ENCODE results near the gene FRMD4B.

Gene FRMD4B

DNA sequence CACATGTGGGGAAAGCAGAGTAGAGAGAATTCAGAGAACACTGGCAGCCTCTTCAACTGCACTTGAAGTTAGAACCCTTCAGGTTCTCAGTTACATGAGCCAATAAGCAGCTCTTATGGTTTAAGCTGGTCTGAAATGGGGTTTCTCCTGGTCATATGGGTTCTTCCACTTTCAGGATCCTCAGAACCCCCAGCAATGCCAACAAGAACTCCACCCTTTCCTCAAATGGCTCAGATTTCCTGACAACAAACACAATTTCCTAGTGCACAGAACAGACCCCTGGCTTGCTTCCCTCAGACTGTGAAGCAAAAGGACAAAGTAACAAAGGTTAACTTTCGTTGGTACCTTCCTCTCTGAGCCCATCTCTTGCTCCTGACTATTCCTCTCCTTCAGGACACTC, 23.9 kb upstream of the FRMD4B start:
- Histone ChIP-seq H3K9me3 (no peaks in the 10 kb centered on the region), H3K4me1 (ENCODE audit: control insufficient read depth in 1 of 2, insufficient read depth in 1 of 2, low read depth in 1 of 2, low read length in 1 of 2) (peaks cover 0 to 4% of the 10 kb centered on the region in 2 experiments), H3K27ac (no peak overlapping the region), H3K4me3 (ENCODE audit: low read depth in 1 of 2, low read length in 1 of 2) (no peak overlapping the region), H3K27me3 (no peaks in the 10 kb centered on the region), H3K36me3 (no peaks in the 10 kb centered on the region)
- TF ChIP-seq, protein P1, sequence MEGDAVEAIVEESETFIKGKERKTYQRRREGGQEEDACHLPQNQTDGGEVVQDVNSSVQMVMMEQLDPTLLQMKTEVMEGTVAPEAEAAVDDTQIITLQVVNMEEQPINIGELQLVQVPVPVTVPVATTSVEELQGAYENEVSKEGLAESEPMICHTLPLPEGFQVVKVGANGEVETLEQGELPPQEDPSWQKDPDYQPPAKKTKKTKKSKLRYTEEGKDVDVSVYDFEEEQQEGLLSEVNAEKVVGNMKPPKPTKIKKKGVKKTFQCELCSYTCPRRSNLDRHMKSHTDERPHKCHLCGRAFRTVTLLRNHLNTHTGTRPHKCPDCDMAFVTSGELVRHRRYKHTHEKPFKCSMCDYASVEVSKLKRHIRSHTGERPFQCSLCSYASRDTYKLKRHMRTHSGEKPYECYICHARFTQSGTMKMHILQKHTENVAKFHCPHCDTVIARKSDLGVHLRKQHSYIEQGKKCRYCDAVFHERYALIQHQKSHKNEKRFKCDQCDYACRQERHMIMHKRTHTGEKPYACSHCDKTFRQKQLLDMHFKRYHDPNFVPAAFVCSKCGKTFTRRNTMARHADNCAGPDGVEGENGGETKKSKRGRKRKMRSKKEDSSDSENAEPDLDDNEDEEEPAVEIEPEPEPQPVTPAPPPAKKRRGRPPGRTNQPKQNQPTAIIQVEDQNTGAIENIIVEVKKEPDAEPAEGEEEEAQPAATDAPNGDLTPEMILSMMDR (IDR thresholded peaks at IDR 0.05) = no peak

DNA sequence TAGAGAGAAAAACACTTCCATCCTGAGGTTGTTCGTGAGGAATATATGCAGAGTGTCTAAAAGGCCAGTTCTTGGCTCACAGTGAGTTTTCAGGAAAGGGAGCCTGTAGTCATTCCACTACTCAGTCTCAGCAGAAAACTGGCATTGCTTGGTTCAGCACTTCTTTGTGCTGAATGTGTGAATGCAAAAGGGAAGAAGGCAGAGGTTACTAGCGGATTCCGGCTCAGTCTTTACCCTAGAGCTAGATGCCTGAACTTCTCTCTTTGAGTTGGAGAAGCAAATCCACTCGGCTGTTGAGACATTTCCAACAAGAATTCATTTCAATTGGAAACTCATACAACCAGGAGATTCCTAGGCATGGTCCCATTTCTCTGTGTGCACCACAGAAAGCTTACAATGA, 23.1 kb upstream of the FRMD4B start:
- Histone ChIP-seq H3K36me3 (no peaks in the 10 kb centered on the region), H3K27ac (no peak overlapping the region)
- TF ChIP-seq, protein P1 (IDR thresholded peaks at IDR 0.05) = no peak

DNA sequence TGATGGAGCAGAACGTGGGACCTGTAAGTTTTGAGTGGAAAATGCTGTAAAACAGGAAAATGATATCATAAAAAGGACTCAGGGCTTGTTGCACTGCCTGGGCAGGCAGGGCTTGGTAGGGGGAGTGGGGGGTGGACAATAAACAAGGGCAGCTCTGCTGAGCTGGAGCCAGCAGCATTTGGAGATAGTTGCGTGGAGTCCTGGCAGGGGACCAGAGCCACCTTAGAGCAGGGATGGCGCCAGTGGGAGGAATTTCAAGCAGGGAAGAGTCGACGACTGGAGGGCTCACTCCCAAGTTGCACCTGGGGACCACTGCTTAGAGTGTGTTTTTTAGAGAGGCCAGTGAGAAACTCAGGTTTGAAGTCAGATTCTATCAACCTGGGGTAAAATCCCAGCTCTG, 22.7 kb upstream of the FRMD4B start:
- H3K4me3 ChIP-seq (ENCODE audit: low read depth in 1 of 2, low read length in 1 of 2) = no peak overlapping the region
- no peaks in the 10 kb centered on the region for H3K9me3 ChIP-seq
- TF ChIP-seq, protein P1 (IDR thresholded peaks at IDR 0.05) = no peak
- no peaks in the 10 kb centered on the region for H3K27me3 ChIP-seq
- no peak overlapping the region for H3K27ac ChIP-seq
- H3K4me1 ChIP-seq (ENCODE audit: control insufficient read depth in 1 of 2, insufficient read depth in 1 of 2, low read depth in 1 of 2, low read length in 1 of 2) = peaks cover 0 to 4% of the 10 kb centered on the region in 2 experiments
- no peaks in the 10 kb centered on the region for H3K36me3 ChIP-seq

More for the DNA sequence above, 23.1 kb upstream of the FRMD4B start:
- Histone ChIP-seq H3K27me3 (no peaks in the 10 kb centered on the region), H3K9me3 (no peaks in the 10 kb centered on the region), H3K4me1 (ENCODE audit: control insufficient read depth in 1 of 2, insufficient read depth in 1 of 2, low read depth in 1 of 2, low read length in 1 of 2) (peaks cover 0 to 4% of the 10 kb centered on the region in 2 experiments), H3K4me3 (ENCODE audit: low read depth in 1 of 2, low read length in 1 of 2) (no peak overlapping the region)

DNA sequence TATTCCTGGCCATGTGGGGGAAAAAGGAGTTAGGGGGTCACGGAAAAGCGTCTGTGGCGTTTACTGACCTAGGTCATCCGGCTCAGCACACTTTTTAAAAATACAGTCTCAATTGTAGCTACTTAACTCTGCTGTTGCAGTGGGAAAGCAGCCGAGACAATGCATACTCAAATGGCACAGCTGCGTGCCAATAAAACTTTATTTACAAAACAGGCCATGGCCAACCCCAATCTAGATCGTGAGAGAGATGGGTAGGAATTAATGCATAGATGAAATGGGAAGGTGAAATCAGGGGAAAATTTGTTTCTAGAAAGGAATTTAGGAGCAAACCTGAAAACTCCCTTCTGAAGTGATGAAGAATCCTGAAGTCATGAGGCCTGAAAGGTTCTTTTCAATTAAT, 22.0 kb upstream of the FRMD4B start:
- no peaks in the 10 kb centered on the region for H3K36me3 ChIP-seq
- H3K4me1 ChIP-seq (ENCODE audit: control insufficient read depth in 1 of 2, insufficient read depth in 1 of 2, low read depth in 1 of 2, low read length in 1 of 2) = peaks cover 0 to 4% of the 10 kb centered on the region in 2 experiments
- no peaks in the 10 kb centered on the region for H3K9me3 ChIP-seq

DNA sequence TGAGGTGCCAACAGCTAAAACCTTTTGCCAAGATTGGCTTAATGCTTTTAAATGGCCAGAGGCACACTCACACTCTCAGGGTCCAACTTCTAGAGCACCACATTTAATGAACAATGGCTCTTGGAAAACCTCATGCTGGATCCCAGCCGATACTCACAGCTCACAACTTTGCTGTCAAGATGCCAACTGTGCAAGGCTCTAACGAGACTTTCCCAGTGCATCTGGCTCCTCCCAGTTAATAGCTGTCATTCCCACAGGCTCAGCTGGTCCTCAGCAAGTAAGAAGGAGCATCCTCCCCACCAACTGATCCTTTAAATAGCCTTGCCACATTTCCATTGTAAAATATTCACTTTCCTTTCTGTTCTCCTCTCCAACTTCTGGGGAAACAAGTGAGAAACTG, 20.3 kb upstream of the FRMD4B start:
- Histone ChIP-seq H3K27ac (no peak overlapping the region), H3K27me3 (no peaks in the 10 kb centered on the region), H3K36me3 (no peaks in the 10 kb centered on the region), H3K4me1 (ENCODE audit: control insufficient read depth in 1 of 2, insufficient read depth in 1 of 2, low read depth in 1 of 2, low read length in 1 of 2) (peaks cover 11 to 18% of the 10 kb centered on the region in 2 experiments), H3K4me3 (ENCODE audit: low read depth in 1 of 2, low read length in 1 of 2) (no peak overlapping the region), H3K9me3 (no peaks in the 10 kb centered on the region)
- TF ChIP-seq, protein P1 (IDR thresholded peaks at IDR 0.05) = no peak

More for the DNA sequence above, 22.0 kb upstream of the FRMD4B start:
- Histone ChIP-seq H3K27ac (no peak overlapping the region), H3K4me3 (ENCODE audit: low read depth in 1 of 2, low read length in 1 of 2) (no peak overlapping the region), H3K27me3 (no peaks in the 10 kb centered on the region)
- TF ChIP-seq, protein P1 (IDR thresholded peaks at IDR 0.05) = no peak

DNA sequence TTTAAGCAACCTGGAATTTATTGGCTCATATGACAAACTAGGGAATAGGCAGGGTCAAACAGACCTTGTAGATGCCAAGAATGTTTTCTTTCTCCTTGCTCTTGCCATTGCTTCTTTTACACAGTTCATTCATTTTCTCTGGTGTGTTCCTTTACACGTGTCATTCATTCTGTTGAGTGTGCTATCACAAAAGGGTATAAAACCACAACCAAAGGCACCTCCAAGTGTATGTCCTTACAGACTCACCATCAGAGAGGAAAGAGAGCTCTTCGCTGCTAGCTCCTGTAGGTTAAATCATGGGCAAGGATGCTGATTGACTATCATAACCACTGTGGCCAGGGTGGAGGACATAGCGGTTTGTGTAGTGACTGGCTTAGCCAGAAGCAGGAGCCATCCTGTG, 19.2 kb upstream of the FRMD4B start:
- no peak overlapping the region for H3K4me3 ChIP-seq (ENCODE audit: low read depth in 1 of 2, low read length in 1 of 2)
- TF ChIP-seq, protein P1 (IDR thresholded peaks at IDR 0.05) = no peak
- no peak overlapping the region for H3K27ac ChIP-seq
- H3K4me1 ChIP-seq (ENCODE audit: control insufficient read depth in 1 of 2, insufficient read depth in 1 of 2, low read depth in 1 of 2, low read length in 1 of 2) = peaks cover 12 to 14% of the 10 kb centered on the region in 2 experiments
- no peaks in the 10 kb centered on the region for H3K9me3 ChIP-seq
- no peaks in the 10 kb centered on the region for H3K27me3 ChIP-seq
- H3K36me3 ChIP-seq = no peaks in the 10 kb centered on the region
